ENCODE results near the gene PKDCC. TPM values are rescaled to one million over a fixed set of nuclear protein-coding genes. Genes with fewer than 3 reads are reported as not detected.

Gene PKDCC
- total and polyA plus RNA-seq, 2 of the 8 experiments (the other 6 are each of a cell fraction or from before 2014, with no cell fraction given): 49.9 to 80.1 TPM

DNA sequence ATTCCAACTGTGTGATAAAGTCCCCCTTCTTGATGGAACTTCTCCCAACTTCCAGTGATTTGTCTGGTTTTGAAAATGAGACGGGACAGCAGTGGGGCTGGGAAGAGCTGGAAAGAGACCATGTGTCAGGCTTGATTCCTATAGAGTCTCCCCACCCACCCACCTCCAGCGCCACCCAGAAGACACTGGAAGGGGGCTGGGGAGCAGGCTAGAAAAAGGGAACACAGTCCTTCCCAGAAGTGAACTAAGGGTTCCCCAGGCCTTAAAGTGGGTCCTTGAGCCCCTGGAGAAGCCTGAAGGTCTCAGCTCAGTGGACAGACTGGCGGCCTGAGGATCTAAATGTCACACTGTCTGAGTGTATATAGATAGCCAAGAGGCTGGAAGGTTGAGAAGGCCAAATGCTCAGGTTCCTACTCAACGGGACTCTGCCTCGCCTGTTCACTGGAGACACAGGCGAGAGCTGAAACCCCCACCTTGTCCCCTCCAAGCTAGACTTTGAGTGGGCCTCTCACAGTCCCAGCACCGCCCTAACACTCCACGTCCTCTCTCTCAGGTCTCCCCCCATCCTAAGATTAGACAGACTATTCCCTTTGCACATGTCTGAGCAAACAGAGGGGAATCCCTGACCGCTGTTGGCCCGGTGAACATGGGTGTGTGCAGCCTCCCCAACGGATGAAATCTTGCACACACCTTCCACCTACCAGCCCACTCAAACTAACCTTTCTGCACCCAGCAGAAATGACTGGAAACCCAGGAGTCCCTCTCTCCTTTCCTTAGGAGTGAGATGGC, 1.6 kb downstream of the PKDCC start:
- no peak overlapping the region for H3K56ac ChIP-seq (replicated peaks; ENCODE audit: insufficient read length, low read depth, low read length)
- TF ChIP-seq RBBP5 (IDR thresholded peaks at IDR 0.05; ENCODE audit: borderline replicate concordance, low read depth, low read length): no peak
- no peak for TF ChIP-seq EP300 (IDR thresholded peaks at IDR 0.05; ENCODE audit: borderline replicate concordance in 1 of 2, low read depth in 2 of 2, low read length in 2 of 2)
- no peak for TF ChIP-seq CEBPB (IDR thresholded peaks at IDR 0.05; ENCODE audit: low read depth, low read length)
- TF ChIP-seq JUN (IDR thresholded peaks at IDR 0.05; ENCODE audit: low read depth, low read length): no peak
- TF ChIP-seq TAF7 (optimal IDR thresholded peaks at IDR 0.05; ENCODE audit: borderline replicate concordance, low read depth, low read length): no peak
- TF ChIP-seq ASH2L (IDR thresholded peaks at IDR 0.05; ENCODE audit: low read length): no peak
- no peak for TF ChIP-seq POLR2A (IDR thresholded peaks at IDR 0.05; ENCODE audit: control extremely low read depth in 1 of 2, low read depth in 2 of 2, low read length in 2 of 2)
- no peak for TF ChIP-seq TBP (IDR thresholded peaks at IDR 0.05; ENCODE audit: low read depth, low read length)
- no peak for TF ChIP-seq CBX5 (IDR thresholded peaks at IDR 0.05; ENCODE audit: low read depth, low read length)
- no peak for TF ChIP-seq SIN3A (conservative IDR thresholded peaks at IDR 0.05 in 1 of 2, IDR thresholded peaks at IDR 0.05 in 1 of 2; ENCODE audit: low read depth in 1 of 2, low read length in 2 of 2)
- no peak overlapping the region for H4K8ac ChIP-seq (ENCODE audit: extremely low read depth, insufficient read depth, low read length)
- peaks cover 29% of the 10 kb centered on the region for H3K23me2 ChIP-seq (ENCODE audit: low read depth, low read length)
- no peak overlapping the region for H2AFZ ChIP-seq (ENCODE audit: low read length)
- no peak overlapping the region for H4K91ac ChIP-seq (replicated peaks; ENCODE audit: insufficient read length, low read length)
- no peak overlapping the region for H3K14ac ChIP-seq (ENCODE audit: insufficient read length)
- H2BK15ac ChIP-seq (ENCODE audit: low read length): peak overlapping the region; percentile 95; the same call in 1 of the 2 replicates
- no peak overlapping the region for H3K4ac ChIP-seq (replicated peaks; ENCODE audit: insufficient read length, low read depth, low read length)
- H3K27ac ChIP-seq (ENCODE audit: low read depth, low read length): no peak overlapping the region
- peak overlapping the region; percentile 79 to 95 for H3K4me2 ChIP-seq (ENCODE audit: insufficient read depth in 1 of 2, low read depth in 2 of 2, low read length in 2 of 2)
- no peak overlapping the region for H4K5ac ChIP-seq (ENCODE audit: insufficient read length, low read depth, low read length)
- POLR2A ChIA-PET (ENCODE audit: partially characterized antibody): interaction anchor here (0.9 to 6.0 kb wide), 9 partner anchors 9 to 172 kb away, joined by 3 to 46 read pairs (median 3); no protein-coding TSS in a partner anchor
- H3K4me1 ChIP-seq (replicated peaks in 1 of 4; ENCODE audit: control insufficient read depth in 3 of 4, insufficient read depth in 4 of 4, low read length in 3 of 4): peaks cover 16 to 60% (median 46%) of the 10 kb centered on the region in 4 experiments
- no peaks in the 10 kb centered on the region for H3K9me3 ChIP-seq (ENCODE audit: insufficient read depth in 2 of 2, low read depth in 1 of 2, low read length in 1 of 2)
- H2BK5ac ChIP-seq (ENCODE audit: low read depth, low read length): no peak overlapping the region
- peaks cover 4 to 35% of the 10 kb centered on the region in 2 experiments; a peak in 3 of 4 replicates for H3K79me2 ChIP-seq (ENCODE audit: control insufficient read depth in 1 of 2, insufficient read depth in 2 of 2, low read length in 2 of 2)
- DNase-seq (ENCODE audit: low read depth in 1 of 2, low spot score in 2 of 2): no peak
- CTCF ChIA-PET (ENCODE audit: partially characterized antibody): interaction anchor here (0.9 to 12.6 kb wide), 8 partner anchors 8 to 196 kb away, joined by 3 to 177 read pairs (median 4); no protein-coding TSS in a partner anchor
- no peak overlapping the region for H2AK5ac ChIP-seq (ENCODE audit: low read depth, low read length)
- H3K27me3 ChIP-seq (replicated peaks in 1 of 4; ENCODE audit: control insufficient read depth in 3 of 4, extremely low read depth in 1 of 4, insufficient read depth in 3 of 4, low read length in 3 of 4): peaks cover 0 to 12% (median 10%) of the 10 kb centered on the region in 4 experiments; a peak in 5 of 7 replicates
- peak overlapping the region in 3 of 4 experiments; percentile 60 to 65 (median 64); a peak in 3 of 7 replicates for H3K9ac ChIP-seq (replicated peaks in 1 of 4; ENCODE audit: extremely low read depth in 1 of 4, low read depth in 3 of 4, low read length in 3 of 4)
- H3K36me3 ChIP-seq (ENCODE audit: control insufficient read depth in 2 of 4, insufficient read depth in 4 of 4, low read length in 3 of 4): peaks cover 0 to 44% (median 0%) of the 10 kb centered on the region in 4 experiments; a peak in 4 of 8 replicates
- H3K4me3 ChIP-seq (ENCODE audit: extremely low read depth in 1 of 4, insufficient read depth in 2 of 4, low read depth in 3 of 4, low read length in 4 of 4): peak overlapping the region; percentile 74 to 95 (median 78); a peak in 6 of 8 replicates
- H3K23ac ChIP-seq (ENCODE audit: insufficient read length): no peak overlapping the region
- peaks cover 11% of the 10 kb centered on the region; the same call in 1 of the 2 replicates for H3K79me1 ChIP-seq (ENCODE audit: low read depth, low read length)
- no peak overlapping the region for H2BK20ac ChIP-seq (ENCODE audit: low read length)
- H4K20me1 ChIP-seq (replicated peaks in 1 of 2; ENCODE audit: control insufficient read depth in 1 of 2, insufficient read depth in 2 of 2, low read length in 2 of 2): peaks cover 0 to 11% of the 10 kb centered on the region in 2 experiments
- no peak overlapping the region for H2BK120ac ChIP-seq (replicated peaks; ENCODE audit: low read depth, low read length)
- FAIRE-seq: no peak
- no peak overlapping the region for H2BK12ac ChIP-seq (ENCODE audit: low read depth, low read length)
- WGBS, 2 experiments (ENCODE audit: extremely low coverage in 1 of 2, insufficient coverage in 1 of 2, insufficient read length in 1 of 2, insufficient replicate concordance in 2 of 2, low coverage in 1 of 2, low lambda C conversion rate in 2 of 2, missing lambda C conversion rate in 1 of 2): 85% methylated on average over 11 of the region's 11 CpGs; no CpG with 5 or more reads in 1 of the 2 experiments
- 0 out of 2 replicates have a peak overlapping the region, but pooled peaks have one; percentile 56 for H3K18ac ChIP-seq (ENCODE audit: extremely low read depth, low read length)
